Neural crest cell (in vitro differentiated cells): Measurements from ENCODE around the gene LGI1. TPM values are rescaled to one million over a fixed set of nuclear protein-coding genes. Genes with fewer than 3 reads are reported as not detected.
"Not testable (repeated sequence)": the region's sequence is repeated elsewhere in the genome, so short reads cannot be mapped to it uniquely, and the experiment has no call there.

Experiments
- DNase-seq: peaks from one replicate; pipeline ENCODE4 v3.0.0; 2021; ENCODE audit warnings: low read depth, mixed read lengths, low spot score
- H3K27ac Mint-ChIP-seq: one replicate; pipeline ENCODE4 v1.8.0; 2021; ENCODE audit warnings: mild to moderate bottlenecking, mixed read lengths; ENCODE audit not compliant: unreplicated experiment
- H3K27me3 Mint-ChIP-seq: 2 replicates; pipeline ENCODE4 v1.8.0; 2021; ENCODE audit warnings: low read depth, mild to moderate bottlenecking, mixed read lengths
- H3K36me3 Mint-ChIP-seq: 2 replicates; pipeline ENCODE4 v1.8.0; 2021; ENCODE audit warnings: low read depth, mild to moderate bottlenecking, mixed read lengths
- H3K4me1 Mint-ChIP-seq: 2 replicates; pipeline ENCODE4 v1.8.0; 2021; ENCODE audit warnings: mixed read lengths
- H3K4me3 Mint-ChIP-seq: one replicate; pipeline ENCODE4 v1.8.0; 2021; ENCODE audit warnings: mild to moderate bottlenecking, mixed read lengths
- H3K9me3 Mint-ChIP-seq: 2 replicates; pipeline ENCODE4 v1.8.0; 2021; ENCODE audit warnings: mixed read lengths
- total RNA-seq: library from RNA; stranded (reverse); gene quantifications from 2 replicates; pipeline ENCODE4 v1.2.1, GENCODE V29; 2021
- TF ChIP-seq, protein P1 (sequence below): fragments of 200-600 bp; sonication (generic); conservative IDR thresholded peaks from 2 replicates; pipeline ENCODE4 v1.5.0; 2021; ENCODE audit warnings: antibody characterized with exemption, mild to moderate bottlenecking

LGI1 gene
- total RNA-seq, 1 donor from 2014 or later = 22.6 TPM

DNA sequence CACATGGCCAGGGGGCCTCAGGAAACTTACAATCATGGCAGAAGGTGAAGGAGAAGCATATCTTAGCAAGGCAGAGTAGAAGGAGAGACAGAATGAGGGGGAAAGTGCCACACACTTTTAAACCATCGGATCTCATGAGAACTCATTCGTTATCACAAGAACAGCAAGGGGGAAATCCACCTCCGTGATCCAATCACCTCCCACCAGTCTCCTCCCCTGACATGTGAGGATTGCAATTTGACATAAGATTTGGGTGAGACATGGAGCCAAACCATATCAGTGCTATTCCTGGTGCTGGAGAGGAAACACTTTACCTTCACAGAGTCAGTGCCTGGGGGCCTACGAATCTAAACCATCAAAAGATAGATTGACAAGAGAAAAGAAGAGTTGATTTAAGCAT is 61.8 kb downstream of the LGI1 start:
- H3K36me3 Mint-ChIP-seq = no peaks in the 10 kb centered on the region
- H3K27me3 Mint-ChIP-seq = peaks cover 17% of the 10 kb centered on the region
- H3K9me3 Mint-ChIP-seq = peaks cover 3% of the 10 kb centered on the region
- no peak overlapping the region for H3K4me3 Mint-ChIP-seq
- TF ChIP-seq, protein P1, sequence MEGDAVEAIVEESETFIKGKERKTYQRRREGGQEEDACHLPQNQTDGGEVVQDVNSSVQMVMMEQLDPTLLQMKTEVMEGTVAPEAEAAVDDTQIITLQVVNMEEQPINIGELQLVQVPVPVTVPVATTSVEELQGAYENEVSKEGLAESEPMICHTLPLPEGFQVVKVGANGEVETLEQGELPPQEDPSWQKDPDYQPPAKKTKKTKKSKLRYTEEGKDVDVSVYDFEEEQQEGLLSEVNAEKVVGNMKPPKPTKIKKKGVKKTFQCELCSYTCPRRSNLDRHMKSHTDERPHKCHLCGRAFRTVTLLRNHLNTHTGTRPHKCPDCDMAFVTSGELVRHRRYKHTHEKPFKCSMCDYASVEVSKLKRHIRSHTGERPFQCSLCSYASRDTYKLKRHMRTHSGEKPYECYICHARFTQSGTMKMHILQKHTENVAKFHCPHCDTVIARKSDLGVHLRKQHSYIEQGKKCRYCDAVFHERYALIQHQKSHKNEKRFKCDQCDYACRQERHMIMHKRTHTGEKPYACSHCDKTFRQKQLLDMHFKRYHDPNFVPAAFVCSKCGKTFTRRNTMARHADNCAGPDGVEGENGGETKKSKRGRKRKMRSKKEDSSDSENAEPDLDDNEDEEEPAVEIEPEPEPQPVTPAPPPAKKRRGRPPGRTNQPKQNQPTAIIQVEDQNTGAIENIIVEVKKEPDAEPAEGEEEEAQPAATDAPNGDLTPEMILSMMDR = no peak
- no peak for DNase-seq
- no peak overlapping the region for H3K27ac Mint-ChIP-seq
- peaks cover 14% of the 10 kb centered on the region for H3K4me1 Mint-ChIP-seq

DNA sequence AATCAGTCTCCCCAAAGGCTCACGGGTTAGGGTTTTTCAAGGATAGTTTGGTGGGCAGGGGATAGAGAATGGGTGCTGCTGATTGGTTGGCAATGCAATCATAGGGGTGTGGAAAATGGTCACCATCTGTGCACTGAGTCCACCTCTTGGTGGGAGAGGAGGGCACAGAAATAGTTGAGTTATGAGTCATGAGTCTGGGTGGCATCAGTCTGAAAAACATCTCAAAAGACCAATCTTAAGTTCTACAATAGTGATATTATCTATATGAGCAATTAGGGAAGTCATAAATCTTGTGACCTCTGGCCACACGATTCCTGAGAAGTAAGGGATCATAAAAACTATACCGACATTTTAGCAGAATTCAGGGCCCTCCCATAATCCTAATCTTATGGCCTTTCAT is 62.7 kb downstream of the LGI1 start:
- no peak overlapping the region for H3K27ac Mint-ChIP-seq
- DNase-seq = no peak
- H3K27me3 Mint-ChIP-seq = peaks cover 17% of the 10 kb centered on the region
- peaks cover 3% of the 10 kb centered on the region for H3K9me3 Mint-ChIP-seq
- no peaks in the 10 kb centered on the region for H3K36me3 Mint-ChIP-seq
- TF ChIP-seq, protein P1 = no peak
- peaks cover 10% of the 10 kb centered on the region for H3K4me1 Mint-ChIP-seq
- H3K4me3 Mint-ChIP-seq = no peak overlapping the region

DNA sequence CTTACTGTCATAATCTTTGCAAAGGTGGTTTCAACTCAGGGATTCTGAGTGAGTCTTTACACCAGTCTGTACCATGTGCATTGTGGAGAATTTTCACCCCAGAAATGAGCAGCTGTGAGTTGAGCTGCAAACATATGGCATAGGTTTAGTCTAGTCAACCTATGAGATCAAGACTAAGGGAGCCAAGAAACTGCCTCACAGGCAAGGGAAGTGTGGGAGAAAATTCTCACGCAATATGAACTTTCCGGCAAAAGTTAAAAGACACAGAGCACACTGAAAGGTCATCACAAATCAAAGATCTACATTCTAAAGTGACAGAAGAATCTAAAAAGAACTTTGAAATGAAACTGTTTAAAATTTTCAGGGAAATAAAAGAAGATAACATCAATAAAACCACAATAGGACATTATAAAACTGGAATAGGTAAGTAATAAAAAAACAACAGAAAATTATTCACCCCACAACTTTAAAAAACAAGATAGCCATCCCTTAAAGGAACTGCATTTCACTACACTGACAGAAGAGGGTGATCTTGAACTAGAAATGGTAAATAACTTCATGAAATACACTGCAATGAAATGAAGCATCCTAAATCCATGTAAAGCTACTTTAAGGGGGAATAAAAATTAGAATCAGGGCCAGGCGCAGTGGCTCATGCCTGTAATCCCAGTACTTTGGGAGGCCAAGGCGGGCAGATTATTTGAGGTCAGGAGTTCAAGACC is 63.5 kb downstream of the LGI1 start:
- no peak overlapping the region for H3K4me3 Mint-ChIP-seq
- no peak overlapping the region for H3K27ac Mint-ChIP-seq
- H3K36me3 Mint-ChIP-seq = no peaks in the 10 kb centered on the region
- TF ChIP-seq, protein P1 = peak; percentile 74
- H3K9me3 Mint-ChIP-seq = peaks cover 3% of the 10 kb centered on the region
- peaks cover 15% of the 10 kb centered on the region for H3K27me3 Mint-ChIP-seq
- DNase-seq = no peak
- H3K4me1 Mint-ChIP-seq = peaks cover 4% of the 10 kb centered on the region

DNA sequence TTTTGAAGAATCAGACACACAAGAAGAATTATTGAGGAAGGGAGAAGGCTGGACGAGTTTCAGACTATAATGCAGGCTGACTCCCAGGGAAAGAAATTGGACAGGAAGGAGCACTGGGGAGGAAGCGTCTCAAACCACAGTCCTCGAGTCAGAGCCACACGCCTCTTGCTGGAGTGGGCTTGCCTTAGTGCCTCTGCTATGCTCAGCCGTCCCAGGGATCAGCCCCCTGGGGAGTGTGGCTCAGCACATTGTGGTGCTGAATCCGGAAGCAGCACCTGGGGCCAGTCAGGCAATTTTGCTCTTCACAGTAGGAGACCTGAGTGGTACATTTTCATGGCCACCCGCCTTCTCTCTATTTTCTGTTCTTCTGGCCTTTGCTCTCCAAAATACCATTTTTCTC is 68.6 kb downstream of the LGI1 start:
- no peak overlapping the region for H3K4me3 Mint-ChIP-seq

DNA sequence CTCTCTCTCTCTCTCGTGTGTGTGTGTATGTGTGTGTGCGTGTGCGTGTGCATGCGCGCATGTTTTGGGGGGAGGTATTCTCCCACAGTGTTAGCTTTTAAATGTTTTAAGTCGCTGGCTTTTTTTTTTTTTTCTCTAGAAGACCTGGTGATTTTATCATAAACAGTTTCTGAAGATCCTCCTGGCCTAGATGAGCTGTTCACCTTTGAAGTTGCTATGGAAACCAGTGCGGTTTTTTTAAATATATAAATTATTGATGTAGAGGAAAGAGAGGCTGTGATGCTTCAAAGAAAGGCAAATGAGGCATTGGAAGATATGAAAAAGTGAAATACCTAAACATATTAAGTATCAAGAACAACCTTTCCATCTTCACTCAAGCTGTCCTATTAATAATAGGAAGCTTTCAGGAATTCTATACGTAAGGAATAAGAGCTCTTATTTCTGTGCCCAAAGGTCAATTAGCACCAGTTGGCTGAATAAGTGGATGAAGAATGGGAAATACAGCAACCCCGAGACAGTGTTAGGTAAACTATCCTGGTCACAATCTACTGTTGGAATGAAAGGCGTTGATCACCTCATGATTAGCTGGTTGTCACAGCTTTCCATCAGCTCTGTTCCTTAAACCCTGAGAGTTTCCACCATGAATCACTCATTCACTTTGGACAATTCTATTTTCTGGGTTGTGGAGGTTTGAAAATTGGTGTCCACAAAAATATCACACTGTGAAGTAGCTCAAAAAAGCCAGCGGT is 69.5 kb downstream of the LGI1 start:
- no peak overlapping the region for H3K4me3 Mint-ChIP-seq
- no peak overlapping the region for H3K27ac Mint-ChIP-seq
- no peak for DNase-seq
- TF ChIP-seq, protein P1 = no peak
- no peaks in the 10 kb centered on the region for H3K9me3 Mint-ChIP-seq
- no peaks in the 10 kb centered on the region for H3K27me3 Mint-ChIP-seq
- no peaks in the 10 kb centered on the region for H3K36me3 Mint-ChIP-seq
- H3K4me1 Mint-ChIP-seq = peaks cover 9% of the 10 kb centered on the region

More for the DNA sequence above, 68.6 kb downstream of the LGI1 start:
- Mint-ChIP-seq H3K4me1 (peaks cover 3% of the 10 kb centered on the region), H3K27me3 (no peaks in the 10 kb centered on the region), H3K27ac (peak overlapping the region; percentile 90), H3K36me3 (no peaks in the 10 kb centered on the region), H3K9me3 (no peaks in the 10 kb centered on the region)
- TF ChIP-seq, protein P1 = no peak
- DNase-seq = no peak

DNA sequence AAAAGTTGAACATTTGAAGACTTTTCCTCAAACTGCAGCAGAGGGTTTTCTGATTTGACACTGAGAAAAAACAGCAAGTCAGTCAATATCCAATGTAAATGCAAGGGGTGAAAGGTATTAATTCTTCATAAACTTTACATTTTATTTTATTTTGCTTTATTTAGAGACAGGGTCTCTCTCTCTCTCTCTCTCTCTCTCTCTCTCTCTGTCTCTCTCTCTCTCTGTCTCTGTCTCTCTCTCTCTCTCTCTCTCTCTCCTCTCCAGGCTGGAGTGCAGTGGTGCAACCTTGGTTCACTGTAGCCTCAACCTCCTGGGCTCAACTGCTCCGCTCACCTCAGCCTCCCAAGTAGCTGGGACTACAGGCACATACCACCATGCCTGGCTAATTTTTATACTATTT is 73.3 kb downstream of the LGI1 start:
- H3K27me3 Mint-ChIP-seq, H3K27ac Mint-ChIP-seq, H3K4me3 Mint-ChIP-seq, H3K36me3 Mint-ChIP-seq, DNase-seq, H3K9me3 Mint-ChIP-seq: not testable (repeated sequence)
- H3K4me1 Mint-ChIP-seq = peaks cover 11% of the 10 kb centered on the region
